ENCODE measurements around the gene ARHGAP24. TPM values are rescaled to one million over a fixed set of nuclear protein-coding genes. Genes with fewer than 3 reads are reported as not detected.

The ARHGAP24 gene
- total and polyA plus RNA-seq, 4 donors: 1.8 to 15.2 (median 3.3) TPM

- DNase-seq (ENCODE audit: low spot score): no peak
- no peak overlapping the region for H3K27ac ChIP-seq (ENCODE audit: low read depth in 1 of 2, low read length in 2 of 2)
- 26% methylated on average over 1 of the region's 1 CpG for WGBS
These were observed 15.2 kb upstream of the ARHGAP24 start for GRCh38 chr4:85459736-85460135.

More at GRCh38 chr4:85459736-85460135, 15.2 kb upstream of the ARHGAP24 start:
- no peaks in the 10 kb centered on the region for H3K4me1 ChIP-seq (ENCODE audit: control insufficient read depth in 4 of 4, insufficient read depth in 4 of 4, low read length in 3 of 4)
- no peaks in the 10 kb centered on the region for H3K27me3 ChIP-seq (ENCODE audit: control insufficient read depth in 4 of 4, insufficient read depth in 4 of 4, low read length in 3 of 4)
- H3K4me3 ChIP-seq (ENCODE audit: low read depth in 1 of 3, low read length in 3 of 3): no peak overlapping the region
- no peak overlapping the region for H3K9ac ChIP-seq (ENCODE audit: low read depth in 1 of 2, low read length in 2 of 2)
- H3K36me3 ChIP-seq (ENCODE audit: control insufficient read depth in 4 of 4, insufficient read depth in 3 of 4, low read depth in 1 of 4, low read length in 3 of 4): no peaks in the 10 kb centered on the region
- H3K9me3 ChIP-seq (ENCODE audit: control insufficient read depth in 4 of 4, low read length in 3 of 4): no peaks in the 10 kb centered on the region
- TF ChIP-seq, protein P1, sequence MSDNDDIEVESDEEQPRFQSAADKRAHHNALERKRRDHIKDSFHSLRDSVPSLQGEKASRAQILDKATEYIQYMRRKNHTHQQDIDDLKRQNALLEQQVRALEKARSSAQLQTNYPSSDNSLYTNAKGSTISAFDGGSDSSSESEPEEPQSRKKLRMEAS (IDR thresholded peaks at IDR 0.05): no peak
- TF ChIP-seq NR2F2 (IDR thresholded peaks at IDR 0.05): no peak
- no peak for TF ChIP-seq HNF4G (IDR thresholded peaks at IDR 0.05)
- no peak for TF ChIP-seq JUND (IDR thresholded peaks at IDR 0.05)
- TF ChIP-seq GABPA (IDR thresholded peaks at IDR 0.05 in 1 of 2, conservative IDR thresholded peaks at IDR 0.05 in 1 of 2): no peak
- no peak for TF ChIP-seq SP1 (IDR thresholded peaks at IDR 0.05)
- no peak for TF ChIP-seq TAF1 (conservative IDR thresholded peaks at IDR 0.05)
- TF ChIP-seq, protein P2, sequence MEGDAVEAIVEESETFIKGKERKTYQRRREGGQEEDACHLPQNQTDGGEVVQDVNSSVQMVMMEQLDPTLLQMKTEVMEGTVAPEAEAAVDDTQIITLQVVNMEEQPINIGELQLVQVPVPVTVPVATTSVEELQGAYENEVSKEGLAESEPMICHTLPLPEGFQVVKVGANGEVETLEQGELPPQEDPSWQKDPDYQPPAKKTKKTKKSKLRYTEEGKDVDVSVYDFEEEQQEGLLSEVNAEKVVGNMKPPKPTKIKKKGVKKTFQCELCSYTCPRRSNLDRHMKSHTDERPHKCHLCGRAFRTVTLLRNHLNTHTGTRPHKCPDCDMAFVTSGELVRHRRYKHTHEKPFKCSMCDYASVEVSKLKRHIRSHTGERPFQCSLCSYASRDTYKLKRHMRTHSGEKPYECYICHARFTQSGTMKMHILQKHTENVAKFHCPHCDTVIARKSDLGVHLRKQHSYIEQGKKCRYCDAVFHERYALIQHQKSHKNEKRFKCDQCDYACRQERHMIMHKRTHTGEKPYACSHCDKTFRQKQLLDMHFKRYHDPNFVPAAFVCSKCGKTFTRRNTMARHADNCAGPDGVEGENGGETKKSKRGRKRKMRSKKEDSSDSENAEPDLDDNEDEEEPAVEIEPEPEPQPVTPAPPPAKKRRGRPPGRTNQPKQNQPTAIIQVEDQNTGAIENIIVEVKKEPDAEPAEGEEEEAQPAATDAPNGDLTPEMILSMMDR (IDR thresholded peaks at IDR 0.05; ENCODE audit: low read depth, low read length, missing input control): no peak
- TF ChIP-seq, protein P3, sequence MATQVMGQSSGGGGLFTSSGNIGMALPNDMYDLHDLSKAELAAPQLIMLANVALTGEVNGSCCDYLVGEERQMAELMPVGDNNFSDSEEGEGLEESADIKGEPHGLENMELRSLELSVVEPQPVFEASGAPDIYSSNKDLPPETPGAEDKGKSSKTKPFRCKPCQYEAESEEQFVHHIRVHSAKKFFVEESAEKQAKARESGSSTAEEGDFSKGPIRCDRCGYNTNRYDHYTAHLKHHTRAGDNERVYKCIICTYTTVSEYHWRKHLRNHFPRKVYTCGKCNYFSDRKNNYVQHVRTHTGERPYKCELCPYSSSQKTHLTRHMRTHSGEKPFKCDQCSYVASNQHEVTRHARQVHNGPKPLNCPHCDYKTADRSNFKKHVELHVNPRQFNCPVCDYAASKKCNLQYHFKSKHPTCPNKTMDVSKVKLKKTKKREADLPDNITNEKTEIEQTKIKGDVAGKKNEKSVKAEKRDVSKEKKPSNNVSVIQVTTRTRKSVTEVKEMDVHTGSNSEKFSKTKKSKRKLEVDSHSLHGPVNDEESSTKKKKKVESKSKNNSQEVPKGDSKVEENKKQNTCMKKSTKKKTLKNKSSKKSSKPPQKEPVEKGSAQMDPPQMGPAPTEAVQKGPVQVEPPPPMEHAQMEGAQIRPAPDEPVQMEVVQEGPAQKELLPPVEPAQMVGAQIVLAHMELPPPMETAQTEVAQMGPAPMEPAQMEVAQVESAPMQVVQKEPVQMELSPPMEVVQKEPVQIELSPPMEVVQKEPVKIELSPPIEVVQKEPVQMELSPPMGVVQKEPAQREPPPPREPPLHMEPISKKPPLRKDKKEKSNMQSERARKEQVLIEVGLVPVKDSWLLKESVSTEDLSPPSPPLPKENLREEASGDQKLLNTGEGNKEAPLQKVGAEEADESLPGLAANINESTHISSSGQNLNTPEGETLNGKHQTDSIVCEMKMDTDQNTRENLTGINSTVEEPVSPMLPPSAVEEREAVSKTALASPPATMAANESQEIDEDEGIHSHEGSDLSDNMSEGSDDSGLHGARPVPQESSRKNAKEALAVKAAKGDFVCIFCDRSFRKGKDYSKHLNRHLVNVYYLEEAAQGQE (IDR thresholded peaks at IDR 0.05): no peak
- TF ChIP-seq EGR1 (IDR thresholded peaks at IDR 0.05; ENCODE audit: low read depth in 2 of 2): no peak
- TF ChIP-seq HNF4A (conservative IDR thresholded peaks at IDR 0.05): no peak
- TF ChIP-seq FOXA2 (IDR thresholded peaks at IDR 0.05): no peak
- no peak for TF ChIP-seq FOXA1 (IDR thresholded peaks at IDR 0.05)
- TF ChIP-seq RAD21 (IDR thresholded peaks at IDR 0.05): no peak
- TF ChIP-seq RXRA (IDR thresholded peaks at IDR 0.05): no peak
- TF ChIP-seq YY1 (IDR thresholded peaks at IDR 0.05): no peak
- TF ChIP-seq, protein P4, sequence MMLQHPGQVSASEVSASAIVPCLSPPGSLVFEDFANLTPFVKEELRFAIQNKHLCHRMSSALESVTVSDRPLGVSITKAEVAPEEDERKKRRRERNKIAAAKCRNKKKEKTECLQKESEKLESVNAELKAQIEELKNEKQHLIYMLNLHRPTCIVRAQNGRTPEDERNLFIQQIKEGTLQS (IDR thresholded peaks at IDR 0.05): no peak
- TF ChIP-seq ZBTB33 (IDR thresholded peaks at IDR 0.05): no peak

Data from liver (tissue), 9 donors.